A549 treated with dexamethasone at 1 μM for 4 hours (cell line): Measurements from ENCODE around the gene EDDM13. TPM values are rescaled to one million over a fixed set of nuclear protein-coding genes. Genes with fewer than 3 reads are reported as not detected.

Source experiments
- total RNA-seq: library from RNA; stranded (reverse); fragments of 200-300 nt; extraction: Qiagen RNA extraction; gene quantifications from 5 replicates; pipeline ENCODE4 v1.2.3, GENCODE V29; 2022

The EDDM13 gene
- not detected in 5 replicates for total RNA-seq

GRCh38 chr19:56272161-56272798 lies at the start of gene EDDM13:
TSS of gene EDDM13 (plus strand) at chr19:56272748. CDS start at chr19:56272835, 87 bp downstream.

GRCh38 chr19:56314381-56315076 lies 42.0 kb downstream of the EDDM13 start, which contains the start of gene ZSCAN5A:
TSS of gene ZSCAN5A (minus strand) at chr19:56314839. CDS start at chr19:56225046, 89,793 bp downstream.

Other genes with a start within 250 kb of the EDDM13 start
- 28.1 to 48.8 TPM (median 46.5 TPM) in 5 replicates for gene ZNF787, start 151.5 kb upstream of the EDDM13 start, total RNA-seq
- gene ZNF444, start 131.5 kb upstream of the EDDM13 start, total RNA-seq: 15.6 to 27.5 TPM (median 25.2 TPM) in 5 replicates
- not detected in 5 replicates for gene GALP, start 96.7 kb upstream of the EDDM13 start, total RNA-seq
- 0.06 TPM in 1 of 5 replicates, not detected in the others for gene ZSCAN5B, start 75.0 kb upstream of the EDDM13 start, total RNA-seq
- gene ZSCAN5C, start 70.5 kb upstream of the EDDM13 start, total RNA-seq: 0.07 TPM in 1 of 5 replicates, not detected in the others
- 6.5 to 8.4 TPM (median 6.5 TPM) in 5 replicates for gene ZSCAN5A, start 42.1 kb downstream of the EDDM13 start, total RNA-seq
- 0.80 to 1.3 TPM (median 1.1 TPM) in 5 replicates for gene ZNF582, start 120.8 kb downstream of the EDDM13 start, total RNA-seq
- gene ZNF583, start 131.6 kb downstream of the EDDM13 start, total RNA-seq: 1.6 to 2.4 TPM (median 2.3 TPM) in 5 replicates
- not detected in 5 replicates for gene ZNF667, start 204.6 kb downstream of the EDDM13 start, total RNA-seq
- 0.06 to 0.29 TPM (median 0.06 TPM) in 5 replicates for gene ZNF471, start 235.1 kb downstream of the EDDM13 start, total RNA-seq